Endothelial cell of umbilical vein (primary cell): ENCODE measurements around the gene ALDH5A1. TPM values are rescaled to one million over a fixed set of nuclear protein-coding genes. Genes with fewer than 3 reads are reported as not detected.

Experiments
- BruUV-seq: library from RNA; stranded (reverse); fragments of 400-500 nt; replicated peaks from 2 replicates; lab custom pipeline; 2021; lab: Mats Ljungman, UMichigan
- CTCF ChIA-PET: fragments of 300-600, 350-600 bp; sonication (Branson Sonifier 250); formaldehyde crosslinking; loops from one replicate; lab custom pipeline; 2021; ENCODE audit warnings: antibody characterized with exemption, inconsistent platforms; lab: Charles Lee
- POLR2A ChIA-PET: fragments of 300-600, 350-600 bp; sonication (Branson Sonifier 250); formaldehyde crosslinking; loops from one replicate; lab custom pipeline; 2021; ENCODE audit warnings: antibody characterized with exemption, inconsistent platforms; lab: Charles Lee
- DNase-seq: peaks from one replicate; pipeline ENCODE4 v3.0.0-alpha.2; 2011; ENCODE audit warnings: low read depth, low spot score
- FAIRE-seq: peaks from 2 replicates; lab custom pipeline; 2011; peaks lifted over from hg19 to GRCh38; lab: Jason Lieb, UNC
- H2AFZ ChIP-seq: 2 replicates; pipeline ENCODE4 v1.6.0; 2012; ENCODE audit warnings: low read depth, low read length, control low read depth, inconsistent platforms
- H3K27ac ChIP-seq: 2 replicates; pipeline ENCODE4 v1.5.1; 2011; ENCODE audit warnings: low read depth, mild to moderate bottlenecking, control low read depth, low read length, moderate library complexity; ENCODE audit not compliant: insufficient read depth
- H3K27me3 ChIP-seq, 2 experiments: 2 replicates each; pipeline versions ENCODE4 v1.6.0 to v1.6.1; 2011; ENCODE audit warnings: low read length in 2 of 2, mixed read lengths in 1 of 2; ENCODE audit not compliant: control insufficient read depth in 2 of 2, insufficient read depth in 2 of 2
- H3K36me3 ChIP-seq, 2 experiments: 2 replicates in 1 of 2; 3 replicates in 1 of 2; pipeline ENCODE4 v1.5.1; 2011; ENCODE audit warnings: low read length in 2 of 2, mild to moderate bottlenecking in 1 of 2, moderate library complexity in 1 of 2; ENCODE audit not compliant: control insufficient read depth in 2 of 2, insufficient read depth in 2 of 2; ENCODE audit errors: extremely low read depth in 1 of 2
- H3K4me1 ChIP-seq: 3 replicates; pipeline ENCODE4 v1.5.1; 2011; ENCODE audit warnings: mild to moderate bottlenecking, low read length; ENCODE audit not compliant: control insufficient read depth, insufficient read depth; ENCODE audit errors: extremely low read depth
- H3K4me2 ChIP-seq: 2 replicates; pipeline ENCODE4 v1.6.1; 2011; ENCODE audit warnings: low read length, control low read depth, mixed read lengths; ENCODE audit not compliant: insufficient read depth
- H3K4me3 ChIP-seq, 3 experiments: fragments of 200-600 bp in 1 of 3; sonication (generic), shearing (Covaris generic) in 1 of 3; replicated peaks in 1 of 3; 2 replicates each; pipeline ENCODE4 v1.5.1; 2011 to 2016; ENCODE audit warnings: control low read depth in 3 of 3, low read length in 3 of 3, mild to moderate bottlenecking in 2 of 3, inconsistent platforms in 1 of 3, low read depth in 1 of 3, moderate library complexity in 1 of 3; ENCODE audit not compliant: insufficient read depth in 1 of 3
- H3K79me2 ChIP-seq: 2 replicates; pipeline ENCODE4 v1.6.0; 2012; ENCODE audit warnings: low read length, inconsistent platforms; ENCODE audit not compliant: control insufficient read depth, insufficient read depth
- H3K9ac ChIP-seq: replicated peaks from 2 replicates; pipeline ENCODE3; 2011; ENCODE audit warnings: low read length, control low read depth; ENCODE audit not compliant: insufficient read depth; ENCODE audit errors: extremely low read depth
- H3K9me1 ChIP-seq: replicated peaks from 3 replicates; pipeline ENCODE4 v1.6.0; 2011; ENCODE audit warnings: mild to moderate bottlenecking, low read length; ENCODE audit not compliant: control insufficient read depth, insufficient read depth; ENCODE audit errors: extremely low read depth
- H3K9me3 ChIP-seq: replicated peaks from 2 replicates; pipeline ENCODE4 v1.5.1; 2012; ENCODE audit warnings: low read length, inconsistent platforms; ENCODE audit not compliant: control insufficient read depth, insufficient read depth
- H4K20me1 ChIP-seq: replicated peaks from 2 replicates; pipeline ENCODE3; 2011; ENCODE audit warnings: mild to moderate bottlenecking, low read length; ENCODE audit not compliant: control insufficient read depth, insufficient read depth; ENCODE audit errors: extremely low read depth
- CTCF ChIP-seq, 2 donors: IDR thresholded peaks; 1 replicate in 1 of 2; 2 replicates in 1 of 2; pipeline ENCODE4 v1.5.1; 2011; ENCODE audit warnings: low read length in 2 of 2, mild to moderate bottlenecking in 2 of 2, moderate library complexity in 2 of 2, control low read depth in 1 of 2, inconsistent platforms in 1 of 2, low read depth in 1 of 2; ENCODE audit not compliant: insufficient read depth in 1 of 2; ENCODE audit errors: extremely low read depth in 1 of 2
- FOS ChIP-seq: IDR thresholded peaks from 2 replicates; pipeline ENCODE4 v1.6.1; 2011; ENCODE audit warnings: mild to moderate bottlenecking, low read length, moderate library complexity, borderline replicate concordance; ENCODE audit not compliant: insufficient read depth
- GATA2 ChIP-seq: IDR thresholded peaks from 2 replicates; pipeline ENCODE4 v1.7.0; 2011; ENCODE audit warnings: low read depth, mild to moderate bottlenecking, moderate library complexity, mixed read lengths, low read length; ENCODE audit not compliant: insufficient read length, insufficient read depth
- MYC ChIP-seq: IDR thresholded peaks from one replicate; pipeline ENCODE4 v1.6.1; 2011; ENCODE audit warnings: mild to moderate bottlenecking, low read depth, low read length
- POLR2AphosphoS5 ChIP-seq: IDR thresholded peaks from 2 replicates; pipeline ENCODE4 v1.6.1; 2012; ENCODE audit warnings: low read depth, mild to moderate bottlenecking, control low read depth, low read length, moderate library complexity; ENCODE audit not compliant: insufficient read depth
- dilution Hi-C: fragments of 300-500 bp; cut with MboI; formaldehyde crosslinking; loops from one replicate; pipeline ENCODE4 v1.15.0; 2019; ENCODE audit warnings: low sequenced_read_pairs; ENCODE audit not compliant: extremely low pct_ligation_motif_present
- intact Hi-C: fragments of 100-400 bp; cut with micrococcal nuclease; formaldehyde crosslinking; loops from one replicate; pipeline ENCODE4 v1.10.0; 2022
- polyA plus RNA-seq, 4 experiments: library from polyadenylated mRNA; depleted of rRNA in 3 of 4; stranded (reverse) in 3 of 4; unstranded in 1 of 4; fragments of >200 nt; gene quantifications; 2 replicates each; pipeline versions ENCODE4 v1.2.1 to v1.2.3, GENCODE V29; 2011 to 2012; ENCODE audit warnings: missing spikeins in 1 of 4
- total RNA-seq: library from RNA; stranded (reverse); gene quantifications from 2 replicates; pipeline ENCODE4 v1.2.3, GENCODE V29; 2021

Gene ALDH5A1
- total and polyA plus RNA-seq, 2 donors (not counting 3 experiments of a cell fraction or from before 2014, with no cell fraction given), result 0.51 to 1.1 TPM

GRCh38 chr6:24480705-24481104 is 14.1 kb upstream of the ALDH5A1 start:
- TF ChIP-seq MYC (no peak), GATA2 (no peak), FOS (no peak), CTCF (IDR thresholded peaks at IDR 0.05; ENCODE audit: extremely low read depth in 1 of 2, insufficient read depth in 1 of 2, low read depth in 1 of 2, low read length in 2 of 2) (no peak), POLR2AphosphoS5 (no peak)
- dilution Hi-C loops, result no loop called here
- no peak for DNase-seq
- H3K79me2 ChIP-seq, result no peaks in the 10 kb centered on the region
- no peaks in the 10 kb centered on the region for H3K9me1 ChIP-seq
- no peaks in the 10 kb centered on the region for H4K20me1 ChIP-seq
- FAIRE-seq, result no peak
- H3K36me3 ChIP-seq, result no peaks in the 10 kb centered on the region
- H3K4me1 ChIP-seq, result no peaks in the 10 kb centered on the region
- intact Hi-C loops, result no loop called here
- no TSS peak for BruUV-seq
- ChIA-PET POLR2A (no interaction called here), CTCF (interaction anchor here (1.4 kb wide), 1 partner anchor 10 kb away, joined by 3 read pairs; no protein-coding TSS in a partner anchor)
- no peaks in the 10 kb centered on the region for H3K27me3 ChIP-seq
- H2AFZ ChIP-seq, result no peak overlapping the region
- H3K9ac ChIP-seq, result no peak overlapping the region
- H3K4me3 ChIP-seq, result no peak overlapping the region
- no peaks in the 10 kb centered on the region for H3K9me3 ChIP-seq
- no peak overlapping the region for H3K27ac ChIP-seq
- H3K4me2 ChIP-seq, result no peak overlapping the region

- ChIA-PET POLR2A (no interaction called here), CTCF (interaction anchor here (0.9 to 1.4 kb wide), 3 partner anchors 9 to 40 kb away, joined by 3 read pairs; no protein-coding TSS in a partner anchor)
- no peak overlapping the region for H3K9ac ChIP-seq
- DNase-seq (no peak), FAIRE-seq (no peak)
- no peaks in the 10 kb centered on the region for H3K79me2 ChIP-seq
- no peak overlapping the region for H2AFZ ChIP-seq
- H3K9me3 ChIP-seq, result no peaks in the 10 kb centered on the region
- H4K20me1 ChIP-seq, result no peaks in the 10 kb centered on the region
- no peaks in the 10 kb centered on the region for H3K27me3 ChIP-seq
- TF ChIP-seq GATA2, result no peak
- H3K27ac ChIP-seq, result no peak overlapping the region
- dilution Hi-C loops, result no loop called here
- no peak overlapping the region for H3K4me2 ChIP-seq
- no peaks in the 10 kb centered on the region for H3K36me3 ChIP-seq
- H3K4me3 ChIP-seq, result no peak overlapping the region
- H3K9me1 ChIP-seq, result no peaks in the 10 kb centered on the region
- no peaks in the 10 kb centered on the region for H3K4me1 ChIP-seq
- intact Hi-C loops, result no loop called here
- no TSS peak for BruUV-seq
Measured at GRCh38 chr6:24481449-24481848, 13.3 kb upstream of the ALDH5A1 start.
